ENCODE data around the gene XAGE1B. TPM values are rescaled to one million over a fixed set of nuclear protein-coding genes. Genes with fewer than 3 reads are reported as not detected.

XAGE1B gene
- total RNA-seq, 1 donor from 2014 or later: 0.78 TPM

Small RNAs within 50 kb of the gene (small RNA-seq; reads per million reads assigned to genes)
- gene BX510359.8 (not detected), gene RBM22P7 (not detected)

Other genes with a start within 250 kb of the XAGE1B start
- gene XAGE2, start 148.0 kb downstream of the XAGE1B start, total RNA-seq: not detected
- not detected for gene XAGE1A, start 21.3 kb downstream of the XAGE1B start, total RNA-seq
- not detected for gene SSX7, start 137.8 kb upstream of the XAGE1B start, total RNA-seq
- gene SSX2, start 190.1 kb upstream of the XAGE1B start, total RNA-seq: not detected
- not detected for gene SSX2B, start 234.2 kb upstream of the XAGE1B start, total RNA-seq